GM12878 (cell line): ENCODE results near the gene INO80B. TPM values are rescaled to one million over a fixed set of nuclear protein-coding genes. Genes with fewer than 3 reads are reported as not detected.

Experiments
- ATAC-seq: fragments of 200-7000 bp; cut with Tn5 transposase; 3 replicates; pipeline ENCODE4 v1.9.1; 2020; ENCODE audit warnings: mild to moderate bottlenecking, moderate library complexity
- BruUV-seq: library from RNA; stranded (reverse); fragments of 400-500 nt; replicated peaks from 2 replicates; lab custom pipeline; 2021; lab: Mats Ljungman, UMichigan
- CTCF ChIA-PET: fragments of 300-600 bp; sonication (Branson Sonifier 250); formaldehyde crosslinking; extraction: SDS; loops from one replicate; lab custom pipeline; 2021; ENCODE audit warnings: inconsistent platforms; lab: Yijun Ruan, JAX
- POLR2A ChIA-PET: fragments of 350-600 bp; formaldehyde crosslinking; extraction: SDS; loops from one replicate; lab custom pipeline; 2021; ENCODE audit warnings: inconsistent platforms; lab: Charles Lee
- RAD21 ChIA-PET: fragments of 300-600 bp; sonication (Branson Sonifier 250); formaldehyde crosslinking; loops from one replicate; lab custom pipeline; 2023; ENCODE audit warnings: antibody characterized with exemption; ENCODE audit not compliant: unreplicated experiment; lab: Charles Lee
- SMC1A ChIA-PET: fragments of 300-600 bp; sonication (Branson Sonifier 250); formaldehyde crosslinking; loops from one replicate; lab custom pipeline; 2023; ENCODE audit not compliant: unreplicated experiment, uncharacterized antibody; lab: Charles Lee
- DNase-seq: peaks from one replicate; pipeline ENCODE4 v3.0.0-alpha.2; 2011; ENCODE audit warnings: low read depth, low spot score
- FAIRE-seq: peaks from 3 replicates; lab custom pipeline; 2011; peaks lifted over from hg19 to GRCh38; lab: Jason Lieb, UNC
- H2AFZ ChIP-seq: 2 replicates; pipeline ENCODE4 v1.6.0; 2011; ENCODE audit warnings: low read depth, low read length, control low read depth; ENCODE audit not compliant: control insufficient read depth
- H3K27ac ChIP-seq: 2 replicates; pipeline ENCODE4 v1.5.1; 2011; ENCODE audit warnings: control low read depth; ENCODE audit not compliant: control insufficient read depth, insufficient read depth
- H3K27me3 ChIP-seq, 2 experiments: replicated peaks in 1 of 2; 2 replicates each; pipeline versions ENCODE4 v1.6.0 to v1.6.1; 2011; ENCODE audit warnings: low read length in 1 of 2; ENCODE audit not compliant: control insufficient read depth in 2 of 2, insufficient read depth in 2 of 2
- H3K36me3 ChIP-seq, 2 experiments: 2 replicates each; pipeline ENCODE4 v1.5.1; 2011; ENCODE audit warnings: low read length in 1 of 2; ENCODE audit not compliant: control insufficient read depth in 2 of 2, insufficient read depth in 2 of 2
- H3K4me1 ChIP-seq: 2 replicates; pipeline ENCODE4 v1.6.1; 2011; ENCODE audit warnings: mild to moderate bottlenecking, low read length, moderate library complexity, mixed read lengths; ENCODE audit not compliant: control insufficient read depth, insufficient read depth
- H3K4me2 ChIP-seq: 2 replicates; pipeline ENCODE4 v1.6.0; 2011; ENCODE audit warnings: control low read depth; ENCODE audit not compliant: control insufficient read depth, insufficient read depth
- H3K4me3 ChIP-seq: fragments of 200-600 bp; sonication (generic); 2 replicates; pipeline ENCODE4 v1.5.1; 2016
- H3K79me2 ChIP-seq: 2 replicates; pipeline ENCODE4 v1.6.0; 2011; ENCODE audit warnings: low read length; ENCODE audit not compliant: control insufficient read depth, insufficient read depth
- H3K9ac ChIP-seq: 2 replicates; pipeline ENCODE4 v1.8.0; 2011; ENCODE audit warnings: low read length, control low read depth, mixed read lengths; ENCODE audit not compliant: control insufficient read depth, insufficient read depth
- H3K9me3 ChIP-seq: replicated peaks from 3 replicates; pipeline ENCODE4 v1.5.1; 2011; ENCODE audit warnings: mild to moderate bottlenecking, low read length; ENCODE audit not compliant: control insufficient read depth, insufficient read depth
- H4K20me1 ChIP-seq: 2 replicates; pipeline ENCODE4 v1.6.0; 2011; ENCODE audit not compliant: control insufficient read depth, insufficient read depth
- EGR1 ChIP-seq, 2 experiments: IDR thresholded peaks; 1 replicate in 1 of 2; 2 replicates in 1 of 2; pipeline ENCODE4 v1.6.1; 2011 to 2012; ENCODE audit warnings: low read depth in 2 of 2, low read length in 2 of 2, borderline replicate concordance in 1 of 2, mild to moderate bottlenecking in 1 of 2, moderate library complexity in 1 of 2
- MEF2A ChIP-seq: IDR thresholded peaks from 2 replicates; pipeline ENCODE4 v1.6.1; 2011; ENCODE audit warnings: low read depth, mild to moderate bottlenecking, low read length, moderate library complexity; ENCODE audit not compliant: insufficient read depth
- MXI1 ChIP-seq: fragments of 150-350 bp; IDR thresholded peaks from 2 replicates; pipeline ENCODE4 v1.6.1; 2011; ENCODE audit warnings: low read depth, mild to moderate bottlenecking, inconsistent platforms, low read length, improper control_type of control experiment
- SIN3A ChIP-seq: IDR thresholded peaks from 2 replicates; pipeline ENCODE4 v1.6.1; 2012; ENCODE audit warnings: low read depth, low read length, improper control_type of control experiment
- SMAD5 ChIP-seq: IDR thresholded peaks from 2 replicates; pipeline ENCODE4 v1.6.1; 2016; ENCODE audit warnings: antibody characterized with exemption, low read depth
- SUZ12 ChIP-seq: fragments of 200-600 bp; sonication (generic); IDR thresholded peaks from one replicate; pipeline ENCODE4 v1.6.1; 2018; ENCODE audit warnings: antibody characterized with exemption, mild to moderate bottlenecking; ENCODE audit not compliant: unreplicated experiment
- YBX1 ChIP-seq: fragments of 450-650 bp; IDR thresholded peaks from 2 replicates; pipeline ENCODE4 v1.6.1; 2016; ENCODE audit warnings: antibody characterized with exemption
- WGBS: methylation state at CpG from one replicate; pipeline ENCODE4 v1.1.6; 2016; ENCODE audit warnings: low lambda C conversion rate; ENCODE audit not compliant: insufficient replicate concordance, insufficient coverage; ENCODE audit errors: missing lambda C conversion rate; 5-methylcytosine and 5-hydroxymethylcytosine counted together
- in situ Hi-C: fragments of 300-500 bp; cut with MboI; formaldehyde crosslinking; loops from 9 replicates; pipeline ENCODE4 v1.14.3; 2018; ENCODE audit warnings: mixed read lengths
- intact Hi-C: fragments of 100-400 bp; cut with micrococcal nuclease; formaldehyde crosslinking; loops from one replicate; pipeline ENCODE4 v1.14.2; 2022; ENCODE audit not compliant: unreplicated experiment
- polyA plus RNA-seq, 11 experiments: library from polyadenylated mRNA; depleted of rRNA in 4 of 11; unstranded in 6 of 11; stranded (reverse) in 5 of 11; fragments of >200 nt; fragmentation: Nextera tagmentation in 4 of 11; fragmentation: Illumina TruSeq in 1 of 11; extraction: Ambion mirVana in 4 of 11; extraction: Trizol in 1 of 11; gene quantifications; 1 replicate in 1 of 11; 2 replicates in 10 of 11; pipeline versions ENCODE4 v1.2.1 to v1.2.3, GENCODE V29; 2011 to 2016; ENCODE audit warnings: inconsistent platforms in 2 of 11, missing spikeins in 2 of 11, low read depth in 1 of 11
- total RNA-seq, 4 experiments: library from RNA; depleted of rRNA in 3 of 4; stranded (reverse); fragments of >200 nt in 3 of 4; fragmentation: Illumina TruSeq in 1 of 4; extraction: Trizol in 1 of 4; gene quantifications; 2 replicates each; pipeline versions ENCODE4 v1.2.1 to v1.2.3, GENCODE V29; 2013 to 2021

Gene INO80B
- total and polyA plus RNA-seq, 10 of the 15 experiments (the other 5 are each of a cell fraction or from before 2014, with no cell fraction given): 1.3 to 26.7 (median 11.1) TPM

DNA sequence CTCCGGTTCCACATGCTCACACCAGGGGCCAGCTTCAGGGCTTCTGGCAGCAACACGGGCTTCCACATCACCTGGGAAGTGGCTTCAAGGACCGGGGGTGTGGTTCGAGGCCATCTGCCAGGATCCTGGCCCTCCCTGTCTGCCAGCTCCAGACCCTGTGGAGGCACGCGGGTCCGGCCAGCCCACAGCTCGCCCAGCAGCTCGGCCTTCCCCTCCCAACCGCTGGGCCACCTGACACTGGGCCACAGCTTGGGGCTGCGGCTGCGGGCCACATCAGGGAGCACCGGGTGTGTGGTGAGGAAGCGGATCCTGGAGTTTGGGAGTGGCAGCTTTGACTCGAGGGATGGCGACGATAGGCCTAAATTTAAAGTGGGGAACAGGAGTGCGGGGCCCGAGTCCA, 40.4 kb upstream of the INO80B start:
- ATAC-seq (no peak), FAIRE-seq (no peak), DNase-seq (no peak)
- Histone ChIP-seq H3K9ac (no peak overlapping the region), H3K36me3 (no peaks in the 10 kb centered on the region), H2AFZ (peak overlapping the region; percentile 86), H3K27ac (no peak overlapping the region), H3K79me2 (no peaks in the 10 kb centered on the region), H3K4me2 (peak overlapping the region; percentile 88), H3K27me3 (no peaks in the 10 kb centered on the region), H4K20me1 (no peaks in the 10 kb centered on the region), H3K4me1 (peaks cover 36% of the 10 kb centered on the region), H3K4me3 (0 out of 2 replicates have a peak overlapping the region, but pooled peaks have one; percentile 46), H3K9me3 (no peaks in the 10 kb centered on the region)
- ChIA-PET POLR2A (no interaction called here), RAD21 (no interaction called here), CTCF (interaction anchor here (1.0 to 1.6 kb wide), 2 partner anchors 14 to 174 kb away, joined by 3 read pairs; no protein-coding TSS in a partner anchor), SMC1A (interaction anchor here (0.8 kb wide), 1 partner anchor 17 kb away, joined by 3 read pairs; no protein-coding TSS in a partner anchor)
- BruUV-seq: no TSS peak
- WGBS: 88% methylated on average over 19 of the region's 19 CpGs
- TF ChIP-seq MXI1 (no peak), SUZ12 (no peak), SMAD5 (no peak), SIN3A (no peak), YBX1 (no peak), EGR1 (IDR thresholded peaks at IDR 0.05; ENCODE audit: borderline replicate concordance in 1 of 2, low read depth in 2 of 2, low read length in 2 of 2) (no peak), MEF2A (no peak)
- intact Hi-C loops (no loop called here), in situ Hi-C loops (no loop called here)
